ENCODE results near the gene GDI2. TPM values are rescaled to one million over a fixed set of nuclear protein-coding genes. Genes with fewer than 3 reads are reported as not detected.
"Not testable (repeated sequence)": the region's sequence is repeated elsewhere in the genome, so short reads cannot be mapped to it uniquely, and the experiment has no call there.

The GDI2 gene
- total RNA-seq, 1 donor from 2014 or later = 93.2 TPM

DNA sequence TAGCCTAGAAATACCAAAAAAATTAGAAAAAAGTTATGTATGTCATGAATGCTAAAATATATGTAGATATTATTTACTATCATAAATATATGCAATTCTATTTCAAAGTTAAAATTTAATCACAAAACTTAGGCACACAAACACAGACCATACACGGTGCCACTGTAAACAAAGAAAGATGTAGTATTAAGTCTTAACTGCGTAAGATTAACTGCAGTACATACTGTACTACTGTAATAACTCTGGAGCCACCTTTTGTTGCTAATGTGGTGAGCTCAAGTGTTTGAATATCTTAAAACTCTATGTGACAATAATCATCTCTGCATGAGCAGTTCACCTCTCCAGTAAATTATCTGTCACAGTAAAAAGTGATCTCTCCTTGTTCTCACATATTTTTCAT is 23.6 kb downstream of the GDI2 start:
- Histone ChIP-seq H3K4me1 (no peaks in the 10 kb centered on the region), H3K36me3 (peaks cover 99% of the 10 kb centered on the region), H3K27ac (replicated peaks) (no peak overlapping the region), H3K27me3 (ENCODE audit: low read depth) (no peaks in the 10 kb centered on the region), H3K4me3 (no peak overlapping the region), H3K9me3 (replicated peaks) (no peaks in the 10 kb centered on the region)
- DNase-seq = no peak
- intact Hi-C loops (cut with micrococcal nuclease) = no loop called here
- TF ChIP-seq, protein P1, sequence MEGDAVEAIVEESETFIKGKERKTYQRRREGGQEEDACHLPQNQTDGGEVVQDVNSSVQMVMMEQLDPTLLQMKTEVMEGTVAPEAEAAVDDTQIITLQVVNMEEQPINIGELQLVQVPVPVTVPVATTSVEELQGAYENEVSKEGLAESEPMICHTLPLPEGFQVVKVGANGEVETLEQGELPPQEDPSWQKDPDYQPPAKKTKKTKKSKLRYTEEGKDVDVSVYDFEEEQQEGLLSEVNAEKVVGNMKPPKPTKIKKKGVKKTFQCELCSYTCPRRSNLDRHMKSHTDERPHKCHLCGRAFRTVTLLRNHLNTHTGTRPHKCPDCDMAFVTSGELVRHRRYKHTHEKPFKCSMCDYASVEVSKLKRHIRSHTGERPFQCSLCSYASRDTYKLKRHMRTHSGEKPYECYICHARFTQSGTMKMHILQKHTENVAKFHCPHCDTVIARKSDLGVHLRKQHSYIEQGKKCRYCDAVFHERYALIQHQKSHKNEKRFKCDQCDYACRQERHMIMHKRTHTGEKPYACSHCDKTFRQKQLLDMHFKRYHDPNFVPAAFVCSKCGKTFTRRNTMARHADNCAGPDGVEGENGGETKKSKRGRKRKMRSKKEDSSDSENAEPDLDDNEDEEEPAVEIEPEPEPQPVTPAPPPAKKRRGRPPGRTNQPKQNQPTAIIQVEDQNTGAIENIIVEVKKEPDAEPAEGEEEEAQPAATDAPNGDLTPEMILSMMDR (IDR thresholded peaks at IDR 0.05; ENCODE audit: borderline replicate concordance) = no peak

- TF ChIP-seq, protein P1 (IDR thresholded peaks at IDR 0.05; ENCODE audit: borderline replicate concordance) = no peak
- Histone ChIP-seq H3K36me3 (peaks cover 99% of the 10 kb centered on the region), H3K9me3 (replicated peaks) (no peaks in the 10 kb centered on the region), H3K27me3 (ENCODE audit: low read depth) (no peaks in the 10 kb centered on the region), H3K4me3 (no peak overlapping the region), H3K27ac (replicated peaks) (no peak overlapping the region), H3K4me1 (no peaks in the 10 kb centered on the region)
- DNase-seq = no peak
- intact Hi-C loops (cut with micrococcal nuclease) = no loop called here
These were observed 24.3 kb downstream of the GDI2 start for GRCh38 chr10:5788969-5789368.

DNA sequence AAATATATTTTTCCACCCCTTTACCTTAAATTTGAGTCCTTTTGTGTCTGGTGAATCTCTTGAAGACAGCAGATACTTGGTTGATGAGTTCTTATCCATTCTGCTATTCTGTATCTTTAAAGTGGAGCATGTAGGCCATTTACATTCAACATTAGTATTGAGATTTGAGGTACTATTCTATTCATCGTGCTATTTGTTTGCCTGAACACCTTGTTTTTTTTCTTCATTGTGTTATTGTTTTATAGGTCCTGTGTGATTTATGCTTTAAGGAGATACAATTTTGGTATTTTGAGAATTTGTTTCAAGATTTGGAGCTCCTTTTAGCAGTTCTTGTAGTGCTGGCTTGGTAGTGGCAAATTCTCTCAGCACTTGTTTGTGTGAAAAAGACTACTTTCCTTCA is 29.9 kb downstream of the GDI2 start:
- Histone ChIP-seq H3K27me3 (ENCODE audit: low read depth) (no peaks in the 10 kb centered on the region), H3K27ac (replicated peaks) (no peak overlapping the region), H3K4me1 (no peaks in the 10 kb centered on the region), H3K9me3 (replicated peaks) (peaks cover 5% of the 10 kb centered on the region), H3K36me3 (peaks cover 69% of the 10 kb centered on the region), H3K4me3 (no peak overlapping the region)
- TF ChIP-seq, protein P1 (IDR thresholded peaks at IDR 0.05; ENCODE audit: borderline replicate concordance) = no peak
- DNase-seq = no peak
- intact Hi-C loops (cut with micrococcal nuclease) = no loop called here

- DNase-seq = no peak
- H3K36me3 ChIP-seq = peaks cover 63% of the 10 kb centered on the region
- TF ChIP-seq, protein P1 (IDR thresholded peaks at IDR 0.05; ENCODE audit: borderline replicate concordance) = no peak
- H3K9me3 ChIP-seq (replicated peaks) = peaks cover 5% of the 10 kb centered on the region
- no peak overlapping the region for H3K4me3 ChIP-seq
- peaks cover 4% of the 10 kb centered on the region for H3K4me1 ChIP-seq
- no peak overlapping the region for H3K27ac ChIP-seq (replicated peaks)
- H3K27me3 ChIP-seq (ENCODE audit: low read depth) = no peaks in the 10 kb centered on the region
- intact Hi-C loops (cut with micrococcal nuclease) = no loop called here
These were observed 31.1 kb downstream of the GDI2 start for GRCh38 chr10:5782174-5782573.

- DNase-seq = no peak
- Histone ChIP-seq H3K4me1 (peaks cover 28% of the 10 kb centered on the region), H3K9me3 (replicated peaks) (peaks cover 5% of the 10 kb centered on the region), H3K36me3 (peaks cover 46% of the 10 kb centered on the region), H3K4me3 (no peak overlapping the region), H3K27ac (replicated peaks) (no peak overlapping the region), H3K27me3 (ENCODE audit: low read depth) (no peaks in the 10 kb centered on the region)
- intact Hi-C loops (cut with micrococcal nuclease) = no loop called here
- TF ChIP-seq, protein P1 (IDR thresholded peaks at IDR 0.05; ENCODE audit: borderline replicate concordance) = no peak
These were observed 33.5 kb downstream of the GDI2 start for GRCh38 chr10:5779730-5780129.

DNA sequence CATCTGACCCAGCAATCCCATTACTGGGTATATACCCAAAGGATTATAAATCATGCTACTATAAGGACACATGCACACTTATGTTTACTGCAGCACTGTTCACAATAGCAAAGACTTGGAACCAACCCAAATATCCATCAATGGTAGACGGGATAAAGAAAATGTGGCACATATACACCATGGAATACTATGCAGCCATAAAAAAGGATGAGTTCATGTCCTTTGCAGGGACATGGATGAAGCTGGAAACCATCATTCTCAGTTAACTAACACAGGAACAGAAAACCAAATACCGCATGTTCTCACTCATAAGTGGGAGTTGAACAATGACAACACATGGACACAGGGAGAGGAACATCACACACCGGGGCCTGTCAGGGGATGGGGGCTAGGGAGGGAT is 35.5 kb downstream of the GDI2 start:
- H3K36me3 ChIP-seq = peaks cover 28% of the 10 kb centered on the region
- H3K27ac ChIP-seq (replicated peaks); H3K4me3 ChIP-seq: not testable (repeated sequence)

More for the DNA sequence above, 35.5 kb downstream of the GDI2 start:
- DNase-seq; intact Hi-C loops (cut with micrococcal nuclease); H3K9me3 ChIP-seq (replicated peaks); H3K27me3 ChIP-seq (ENCODE audit: low read depth): not testable (repeated sequence)
- H3K4me1 ChIP-seq = peaks cover 34% of the 10 kb centered on the region
